WTC11 (cell line): ENCODE data around the gene CEACAM3. TPM values are rescaled to one million over a fixed set of nuclear protein-coding genes. Genes with fewer than 3 reads are reported as not detected.
"Not testable (repeated sequence)": the region's sequence is repeated elsewhere in the genome, so short reads cannot be mapped to it uniquely, and the experiment has no call there.

Source experiments
- ATAC-seq: fragments of 200-7000 bp; cut with Tn5 transposase; 2 replicates; pipeline ENCODE4 v1.10.0; 2021; ENCODE audit warnings: mild to moderate bottlenecking, moderate library complexity
- CTCF ChIA-PET: fragments of 300-600 bp; sonication (Branson Sonifier 250); formaldehyde crosslinking; loops from one replicate; lab custom pipeline; 2021; ENCODE audit warnings: antibody characterized with exemption; lab: Charles Lee
- POLR2A ChIA-PET: fragments of 350-600 bp; sonication (Branson Sonifier 250); formaldehyde crosslinking; loops from one replicate; lab custom pipeline; 2021; ENCODE audit warnings: antibody characterized with exemption; lab: Charles Lee
- DNase-seq: peaks from one replicate; pipeline ENCODE4 v3.0.0; 2021; ENCODE audit warnings: low spot score
- H3K27ac Mint-ChIP-seq: 2 replicates; pipeline ENCODE4 v1.8.0; 2021; ENCODE audit warnings: mixed read lengths
- H3K27me3 Mint-ChIP-seq: 2 replicates; pipeline ENCODE4 v1.8.0; 2021; ENCODE audit warnings: low read depth, mild to moderate bottlenecking, moderate library complexity, mixed read lengths
- H3K36me3 Mint-ChIP-seq: 2 replicates; pipeline ENCODE4 v1.8.0; 2021; ENCODE audit warnings: mixed read lengths
- H3K4me1 Mint-ChIP-seq: 2 replicates; pipeline ENCODE4 v1.8.0; 2022; ENCODE audit warnings: mixed read lengths
- H3K4me3 Mint-ChIP-seq: 2 replicates; pipeline ENCODE4 v1.8.0; 2021; ENCODE audit warnings: mild to moderate bottlenecking, moderate library complexity, mixed read lengths
- H3K9me3 Mint-ChIP-seq: 2 replicates; pipeline ENCODE4 v1.8.0; 2021; ENCODE audit warnings: mixed read lengths
- CDX4 ChIP-seq: fragments of 250-450 bp; sonication (Bioruptor Pico); IDR thresholded peaks from 2 replicates; pipeline ENCODE4 v1.9.0; 2021; ENCODE audit warnings: moderate library complexity, mild to moderate bottlenecking, inconsistent platforms, borderline replicate concordance
- FOXP1 ChIP-seq: sonication (generic); formaldehyde crosslinking; IDR thresholded peaks from 2 replicates; pipeline ENCODE4 v1.8.0; 2022; ENCODE audit warnings: missing genetic modification reagents, mild to moderate bottlenecking, moderate library complexity, borderline replicate concordance
- HMGA2 ChIP-seq: fragments of 250-450 bp; sonication (Bioruptor Pico); IDR thresholded peaks from 2 replicates; pipeline ENCODE4 v1.4.0; 2021; ENCODE audit warnings: mild to moderate bottlenecking, moderate library complexity
- KAT7 ChIP-seq: sonication (generic); formaldehyde crosslinking; IDR thresholded peaks from 2 replicates; pipeline ENCODE4 v1.8.1; 2023; ENCODE audit warnings: missing genetic modification reagents, mild to moderate bottlenecking, borderline replicate concordance
- NFATC4 ChIP-seq: fragments of 250-450 bp; sonication (Bioruptor Pico); IDR thresholded peaks from 2 replicates; pipeline ENCODE4 v1.9.0; 2021; ENCODE audit warnings: mild to moderate bottlenecking
- NR2C2 ChIP-seq: sonication (generic); formaldehyde crosslinking; IDR thresholded peaks from 2 replicates; pipeline ENCODE4 v1.8.0; 2022; ENCODE audit warnings: mild to moderate bottlenecking, missing genetic modification reagents
- STAT6 ChIP-seq: sonication (generic); formaldehyde crosslinking; conservative IDR thresholded peaks from 2 replicates; pipeline ENCODE4 v1.8.1; 2023; ENCODE audit warnings: mild to moderate bottlenecking, low read depth, missing genetic modification reagents, moderate library complexity
- USF1 ChIP-seq: sonication (generic); formaldehyde crosslinking; IDR thresholded peaks from 2 replicates; pipeline ENCODE4 v1.8.0; 2022; ENCODE audit warnings: mild to moderate bottlenecking, missing genetic modification reagents
- ZNF317 ChIP-seq: sonication (generic); formaldehyde crosslinking; IDR thresholded peaks from 2 replicates; pipeline ENCODE4 v1.8.1; 2023; ENCODE audit warnings: low read depth, mild to moderate bottlenecking, moderate library complexity, missing genetic modification reagents, borderline replicate concordance
- ZNF416 ChIP-seq: fragments of 250-450 bp; sonication (Bioruptor Pico); IDR thresholded peaks from 2 replicates; pipeline ENCODE4 v1.9.0; 2021; ENCODE audit warnings: mild to moderate bottlenecking, inconsistent platforms
- ZNF532 ChIP-seq: fragments of 250-450 bp; sonication (Bioruptor Pico); IDR thresholded peaks from 2 replicates; pipeline ENCODE4 v1.9.0; 2021; ENCODE audit warnings: mild to moderate bottlenecking, borderline replicate concordance
- total RNA-seq: library from RNA; stranded (reverse); gene quantifications from 3 replicates; pipeline ENCODE4 v1.2.3, GENCODE V29; 2021
- TF ChIP-seq, protein P1 (sequence below): fragments of 250-450 bp; sonication (Bioruptor Pico); conservative IDR thresholded peaks from 2 replicates; pipeline ENCODE4 v1.9.0; 2021; ENCODE audit warnings: mild to moderate bottlenecking
- TF ChIP-seq, protein P2 (sequence below): sonication (generic); formaldehyde crosslinking; IDR thresholded peaks from 2 replicates; pipeline ENCODE4 v1.8.1; 2023; ENCODE audit warnings: mild to moderate bottlenecking, missing genetic modification reagents, moderate library complexity

CEACAM3 gene
- total RNA-seq, 1 experiment from 2014 or later, result not detected

GRCh38 chr19:41767115-41767514, 29.3 kb upstream of the CEACAM3 start:
- H3K9me3 Mint-ChIP-seq, result peaks cover 12% of the 10 kb centered on the region; the same call in 1 of the 2 replicates
- H3K4me3 Mint-ChIP-seq, result no peak overlapping the region
- H3K27me3 Mint-ChIP-seq, result peaks cover 19% of the 10 kb centered on the region
- no peak for DNase-seq
- H3K4me1 Mint-ChIP-seq, result no peaks in the 10 kb centered on the region
- no peak for ATAC-seq
- no peak overlapping the region for H3K27ac Mint-ChIP-seq
- ChIA-PET POLR2A (no interaction called here), CTCF (interaction anchor here (1.0 to 2.5 kb wide), 2 partner anchors 14 to 60 kb away, joined by 3 to 17 read pairs; no protein-coding TSS in a partner anchor)
- TF ChIP-seq ZNF317 (CRISPR knock-in tag), result no peak
- TF ChIP-seq ZNF532 (CRISPR knock-in tag), result no peak
- TF ChIP-seq, protein P1, sequence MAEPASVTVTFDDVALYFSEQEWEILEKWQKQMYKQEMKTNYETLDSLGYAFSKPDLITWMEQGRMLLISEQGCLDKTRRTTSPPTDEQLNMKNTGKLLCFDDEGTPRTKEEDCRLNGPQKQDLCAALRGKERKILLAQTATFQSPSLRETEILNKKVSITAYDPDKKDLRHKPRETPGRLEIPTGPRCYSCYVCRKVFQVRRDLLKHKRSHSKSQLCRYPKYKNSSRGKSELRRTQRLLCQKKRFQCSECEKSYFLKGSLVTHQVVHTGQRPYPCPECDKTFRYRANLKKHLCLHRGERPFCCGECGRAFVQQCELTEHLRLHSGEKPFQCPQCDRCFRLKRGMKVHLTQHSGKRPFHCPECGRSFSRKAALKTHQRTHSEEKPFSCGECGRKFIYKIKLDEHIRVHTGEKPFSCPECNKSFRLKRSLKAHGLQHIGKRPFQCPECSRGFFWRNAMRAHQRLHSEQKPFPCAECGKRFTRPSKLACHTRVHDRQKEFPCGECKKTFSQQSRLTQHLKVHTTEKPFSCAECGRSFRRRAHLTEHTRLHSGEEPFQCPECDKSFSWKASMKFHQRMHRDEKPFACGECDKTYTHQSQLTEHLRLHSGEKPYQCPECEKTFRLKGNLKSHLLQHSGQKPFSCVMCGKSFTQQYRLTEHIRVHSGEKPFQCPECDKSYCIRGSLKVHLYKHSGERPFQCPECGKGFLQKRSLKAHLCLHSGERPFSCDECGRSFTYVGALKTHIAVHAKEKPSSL (CRISPR knock-in tag), result no peak
- no peak for TF ChIP-seq USF1 (CRISPR knock-in tag)
- no peak for TF ChIP-seq NFATC4 (CRISPR knock-in tag)
- no peak for TF ChIP-seq STAT6
- TF ChIP-seq ZNF416 (CRISPR knock-in tag), result no peak
- no peak for TF ChIP-seq NR2C2
- TF ChIP-seq FOXP1 (CRISPR knock-in tag), result no peak
- no peak for TF ChIP-seq KAT7 (CRISPR knock-in tag)
- peaks cover 2% of the 10 kb centered on the region; the same call in 1 of the 2 replicates for H3K36me3 Mint-ChIP-seq

DNA sequence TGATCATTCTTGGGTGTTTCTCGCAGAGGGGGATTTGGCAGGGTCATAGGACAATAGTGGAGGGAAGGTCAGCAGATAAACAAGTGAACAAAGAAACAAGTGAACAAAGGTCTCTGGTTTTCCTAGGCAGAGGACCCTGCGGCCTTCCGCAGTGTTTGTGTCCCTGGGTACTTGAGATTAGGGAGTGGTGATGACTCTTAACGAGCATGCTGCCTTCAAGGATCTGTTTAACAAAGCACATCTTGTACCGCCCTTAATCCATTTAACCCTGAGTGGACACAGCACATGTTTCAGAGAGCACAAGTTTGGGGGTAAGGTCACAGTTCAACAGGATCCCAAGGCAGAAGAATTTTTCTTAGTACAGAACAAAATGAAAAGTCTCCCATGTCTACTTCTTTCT, 28.3 kb upstream of the CEACAM3 start:
- POLR2A ChIA-PET, H3K4me3 Mint-ChIP-seq, H3K36me3 Mint-ChIP-seq, ATAC-seq, H3K4me1 Mint-ChIP-seq, H3K27ac Mint-ChIP-seq, DNase-seq: not testable (repeated sequence)
- peaks cover 18% of the 10 kb centered on the region for H3K27me3 Mint-ChIP-seq
- peaks cover 12% of the 10 kb centered on the region; the same call in 1 of the 2 replicates for H3K9me3 Mint-ChIP-seq
- CTCF ChIA-PET, result interaction anchor here (2.5 kb wide), 1 partner anchor 15 kb away, joined by 17 read pairs; no protein-coding TSS in a partner anchor

DNA sequence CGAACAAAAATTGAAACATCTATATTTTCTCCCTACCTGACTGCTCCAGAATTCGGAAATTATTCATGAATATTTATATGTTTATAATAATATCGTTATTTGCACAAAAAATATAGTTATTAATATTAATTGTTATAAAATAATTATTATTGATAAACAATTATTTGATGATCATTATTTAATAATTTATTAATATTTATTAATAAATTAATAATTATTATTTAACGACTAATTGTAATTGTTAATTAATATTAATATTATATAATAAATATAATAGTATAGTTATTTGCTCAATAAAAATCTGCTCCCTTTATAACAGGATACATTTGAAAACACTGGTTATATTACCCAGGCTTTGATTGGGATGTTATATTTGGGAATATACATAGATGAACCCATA, 26.8 kb upstream of the CEACAM3 start:
- peaks cover 2% of the 10 kb centered on the region; the same call in 1 of the 2 replicates for H3K36me3 Mint-ChIP-seq
- TF ChIP-seq STAT6 (no peak), HMGA2 (peak; percentile 99), CDX4 (CRISPR knock-in tag) (no peak), USF1 (CRISPR knock-in tag) (no peak)
- TF ChIP-seq, protein P2, sequence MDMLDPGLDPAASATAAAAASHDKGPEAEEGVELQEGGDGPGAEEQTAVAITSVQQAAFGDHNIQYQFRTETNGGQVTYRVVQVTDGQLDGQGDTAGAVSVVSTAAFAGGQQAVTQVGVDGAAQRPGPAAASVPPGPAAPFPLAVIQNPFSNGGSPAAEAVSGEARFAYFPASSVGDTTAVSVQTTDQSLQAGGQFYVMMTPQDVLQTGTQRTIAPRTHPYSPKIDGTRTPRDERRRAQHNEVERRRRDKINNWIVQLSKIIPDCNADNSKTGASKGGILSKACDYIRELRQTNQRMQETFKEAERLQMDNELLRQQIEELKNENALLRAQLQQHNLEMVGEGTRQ (CRISPR knock-in tag), result no peak
- peaks cover 12% of the 10 kb centered on the region; the same call in 1 of the 2 replicates for H3K9me3 Mint-ChIP-seq
- CTCF ChIA-PET, result interaction anchor here (1.6 to 3.5 kb wide), 2 partner anchors 16 to 24 kb away, joined by 9 to 23 read pairs; no protein-coding TSS in a partner anchor
- POLR2A ChIA-PET, result no interaction called here
- H3K4me3 Mint-ChIP-seq, result no peak overlapping the region
- no peak overlapping the region for H3K27ac Mint-ChIP-seq
- ATAC-seq (no peak), DNase-seq (no peak)
- peaks cover 6% of the 10 kb centered on the region for H3K27me3 Mint-ChIP-seq
- 0 out of 2 replicates have a peak, but pooled peaks cover 6% of the 10 kb centered on the region for H3K4me1 Mint-ChIP-seq
